OCI-LY1 (cell line): ENCODE data around the gene GBX2.

Experiments used
- EZH2 ChIP-seq: fragments of 200-600 bp; sonication (generic), shearing (Covaris generic); IDR thresholded peaks from 2 replicates; pipeline ENCODE4 v1.8.0; 2017; ENCODE audit warnings: borderline replicate concordance, mixed run types, mild to moderate bottlenecking, antibody characterized with exemption, low read length, moderate library complexity, mixed read lengths
- TF ChIP-seq, protein P1 (sequence below): fragments of 200-600 bp; sonication (generic), shearing (Covaris generic); IDR thresholded peaks from 2 replicates; pipeline ENCODE4 v1.5.1; 2017; ENCODE audit warnings: mild to moderate bottlenecking, antibody characterized with exemption, low read length, moderate library complexity, mixed read lengths

GRCh38 chr2:236179236-236180075, 11.3 kb upstream of the GBX2 start:
- TF ChIP-seq, protein P1, sequence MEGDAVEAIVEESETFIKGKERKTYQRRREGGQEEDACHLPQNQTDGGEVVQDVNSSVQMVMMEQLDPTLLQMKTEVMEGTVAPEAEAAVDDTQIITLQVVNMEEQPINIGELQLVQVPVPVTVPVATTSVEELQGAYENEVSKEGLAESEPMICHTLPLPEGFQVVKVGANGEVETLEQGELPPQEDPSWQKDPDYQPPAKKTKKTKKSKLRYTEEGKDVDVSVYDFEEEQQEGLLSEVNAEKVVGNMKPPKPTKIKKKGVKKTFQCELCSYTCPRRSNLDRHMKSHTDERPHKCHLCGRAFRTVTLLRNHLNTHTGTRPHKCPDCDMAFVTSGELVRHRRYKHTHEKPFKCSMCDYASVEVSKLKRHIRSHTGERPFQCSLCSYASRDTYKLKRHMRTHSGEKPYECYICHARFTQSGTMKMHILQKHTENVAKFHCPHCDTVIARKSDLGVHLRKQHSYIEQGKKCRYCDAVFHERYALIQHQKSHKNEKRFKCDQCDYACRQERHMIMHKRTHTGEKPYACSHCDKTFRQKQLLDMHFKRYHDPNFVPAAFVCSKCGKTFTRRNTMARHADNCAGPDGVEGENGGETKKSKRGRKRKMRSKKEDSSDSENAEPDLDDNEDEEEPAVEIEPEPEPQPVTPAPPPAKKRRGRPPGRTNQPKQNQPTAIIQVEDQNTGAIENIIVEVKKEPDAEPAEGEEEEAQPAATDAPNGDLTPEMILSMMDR, result no peak
- TF ChIP-seq EZH2, result no peak
